GM21786 (cell line): ENCODE measurements around the gene UNC13C.

Experiments
- ATAC-seq: cut with Tn5 transposase; IDR thresholded peaks from one replicate; pipeline ENCODE4 v1.9.1; 2021; ENCODE audit not compliant: unreplicated experiment

UNC13C gene

GRCh38 chr15:54017959-54018358 is 39.7 kb downstream of the UNC13C start:
- ATAC-seq = no peak

- no peak for ATAC-seq
Measured at GRCh38 chr15:54026258-54026657, 48.0 kb downstream of the UNC13C start.

GRCh38 chr15:54026891-54027290 is 48.6 kb downstream of the UNC13C start:
- ATAC-seq = no peak

- no peak for ATAC-seq
Measured at GRCh38 chr15:54029081-54029480, 50.8 kb downstream of the UNC13C start.

- no peak for ATAC-seq
Measured at GRCh38 chr15:54032066-54032465, 53.8 kb downstream of the UNC13C start.

- ATAC-seq = no peak
Measured at GRCh38 chr15:54033356-54033860, 55.2 kb downstream of the UNC13C start.

- ATAC-seq = no peak
Measured at GRCh38 chr15:54033869-54034458, 55.7 kb downstream of the UNC13C start.

GRCh38 chr15:54035616-54036015 is 57.4 kb downstream of the UNC13C start:
- ATAC-seq = no peak

GRCh38 chr15:54045397-54045796 is 67.2 kb downstream of the UNC13C start:
- ATAC-seq = no peak

- ATAC-seq = no peak
Measured at GRCh38 chr15:54046093-54046492, 67.9 kb downstream of the UNC13C start.

GRCh38 chr15:54064365-54064764 is 86.1 kb downstream of the UNC13C start:
- ATAC-seq = no peak

GRCh38 chr15:54066403-54066802 is 88.2 kb downstream of the UNC13C start:
- no peak for ATAC-seq

GRCh38 chr15:54082836-54083492 is 104.7 kb downstream of the UNC13C start:
- ATAC-seq = peak; percentile 64

GRCh38 chr15:54083501-54083900 is 105.3 kb downstream of the UNC13C start:
- ATAC-seq = no peak

- ATAC-seq = no peak
Measured at GRCh38 chr15:54083991-54084390, 105.8 kb downstream of the UNC13C start.

- ATAC-seq = no peak
Measured at GRCh38 chr15:54088837-54089236, 110.6 kb downstream of the UNC13C start.

GRCh38 chr15:54089776-54090175 is 111.5 kb downstream of the UNC13C start:
- no peak for ATAC-seq

GRCh38 chr15:54091651-54092050 is 113.4 kb downstream of the UNC13C start:
- no peak for ATAC-seq

GRCh38 chr15:54094661-54095060 is 116.4 kb downstream of the UNC13C start:
- ATAC-seq = no peak

GRCh38 chr15:54097019-54097418 is 118.8 kb downstream of the UNC13C start:
- ATAC-seq = no peak

GRCh38 chr15:54099010-54099409 is 120.8 kb downstream of the UNC13C start:
- no peak for ATAC-seq

GRCh38 chr15:54101664-54102270 is 123.5 kb downstream of the UNC13C start:
- no peak for ATAC-seq
